Mesodermal cell (in vitro differentiated cells): Measurements from ENCODE around the gene PIK3R3.

Experiments
- H3K27ac ChIP-seq: 2 replicates; pipeline ENCODE4 v1.7.0; 2013; ENCODE audit warnings: mild to moderate bottlenecking, low read depth, low read length, moderate library complexity; ENCODE audit not compliant: severe bottlenecking
- H3K36me3 ChIP-seq: 2 replicates; pipeline ENCODE4 v1.7.1; 2013; ENCODE audit warnings: mild to moderate bottlenecking, low read length, moderate library complexity; ENCODE audit not compliant: control insufficient read depth, insufficient read depth
- H3K4me1 ChIP-seq: one replicate; pipeline ENCODE4 v1.7.1; 2013; ENCODE audit warnings: mild to moderate bottlenecking, low read length; ENCODE audit not compliant: insufficient read depth, control insufficient read depth, poor library complexity, severe bottlenecking
- H3K4me3 ChIP-seq: 2 replicates; pipeline ENCODE4 v1.7.0; 2013; ENCODE audit warnings: low read length, control low read depth, mild to moderate bottlenecking; ENCODE audit not compliant: insufficient read depth, poor library complexity, severe bottlenecking; ENCODE audit errors: extremely low read depth
- H3K9me3 ChIP-seq: 2 replicates; pipeline ENCODE4 v1.7.1; 2013; ENCODE audit warnings: mild to moderate bottlenecking, low read length, moderate library complexity; ENCODE audit not compliant: control insufficient read depth
- WGBS, 2 experiments: methylation state at CpG; one replicate each; pipeline ENCODE4 v1.1.5; 2013; ENCODE audit warnings: missing lambda C conversion rate in 2 of 2; ENCODE audit not compliant: insufficient coverage in 2 of 2; 5-methylcytosine and 5-hydroxymethylcytosine counted together

The PIK3R3 gene

GRCh38 chr1:46153228-46153627 is 20.8 kb upstream of the PIK3R3 start:
- H3K36me3 ChIP-seq, result no peaks in the 10 kb centered on the region
- peaks cover 5% of the 10 kb centered on the region for H3K4me1 ChIP-seq
- H3K9me3 ChIP-seq, result no peaks in the 10 kb centered on the region
- 92 to 100% methylated on average over 1 of the region's 1 CpG for WGBS, 2 experiments
- no peak overlapping the region for H3K4me3 ChIP-seq
- no peak overlapping the region for H3K27ac ChIP-seq

DNA sequence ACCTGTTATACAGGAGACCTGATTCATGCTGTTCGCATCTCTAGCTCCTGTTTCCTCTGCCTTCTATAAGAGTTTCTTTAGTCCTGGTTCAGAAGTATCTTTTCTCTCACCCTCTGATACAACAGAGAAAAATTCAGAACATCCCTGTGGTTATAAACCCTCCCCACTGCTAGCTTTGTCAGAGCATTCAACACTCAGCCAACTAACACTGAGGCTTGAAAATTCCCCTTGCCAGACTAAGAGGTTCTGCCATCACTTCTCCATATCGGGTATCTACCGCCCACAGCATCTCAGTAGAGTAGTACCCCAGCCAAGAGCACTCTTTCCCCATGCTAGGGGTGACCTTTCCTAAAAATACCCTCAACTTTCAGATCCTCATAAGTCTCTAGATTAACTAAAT is 19.6 kb upstream of the PIK3R3 start:
- Histone ChIP-seq H3K9me3 (no peaks in the 10 kb centered on the region), H3K36me3 (no peaks in the 10 kb centered on the region), H3K4me3 (no peak overlapping the region), H3K4me1 (peaks cover 5% of the 10 kb centered on the region), H3K27ac (no peak overlapping the region)
- 86 to 100% methylated on average over 3 of the region's 3 CpGs for WGBS, 2 experiments

DNA sequence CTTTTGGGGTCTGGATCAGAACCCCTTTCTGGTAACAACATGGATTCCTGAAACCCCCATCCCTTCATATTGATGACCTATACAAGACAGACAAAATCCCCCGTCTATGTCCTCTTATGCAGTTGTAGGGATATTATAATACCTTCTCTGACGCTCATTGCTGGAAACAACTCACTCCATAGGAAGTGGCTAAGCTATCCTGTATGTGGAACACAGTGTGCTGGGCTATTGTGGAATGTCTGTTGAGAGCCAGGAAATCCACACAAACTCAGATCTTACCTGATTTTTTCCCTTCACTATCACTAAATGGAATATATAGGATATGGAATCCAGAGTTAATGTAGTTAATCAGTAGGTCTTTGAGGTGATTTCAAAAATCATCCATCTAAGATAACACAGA is 17.7 kb upstream of the PIK3R3 start:
- no CpG with 5 or more reads among the region's 2 CpGs for WGBS, 2 experiments
- H3K4me3 ChIP-seq, result no peak overlapping the region
- H3K36me3 ChIP-seq, result no peaks in the 10 kb centered on the region
- H3K27ac ChIP-seq, result no peak overlapping the region
- peaks cover 5% of the 10 kb centered on the region for H3K4me1 ChIP-seq
- no peaks in the 10 kb centered on the region for H3K9me3 ChIP-seq

- Histone ChIP-seq H3K4me3 (no peak overlapping the region), H3K27ac (no peak overlapping the region), H3K4me1 (peaks cover 5% of the 10 kb centered on the region), H3K9me3 (no peaks in the 10 kb centered on the region), H3K36me3 (no peaks in the 10 kb centered on the region)
- 85 to 100% methylated on average over 2 of the region's 2 CpGs for WGBS, 2 experiments
These were observed 15.9 kb upstream of the PIK3R3 start for GRCh38 chr1:46148318-46148717.

GRCh38 chr1:46137916-46138315 is 5.5 kb upstream of the PIK3R3 start:
- Histone ChIP-seq H3K4me3 (no peak overlapping the region), H3K27ac (no peak overlapping the region), H3K9me3 (no peaks in the 10 kb centered on the region), H3K4me1 (peaks cover 5% of the 10 kb centered on the region), H3K36me3 (no peaks in the 10 kb centered on the region)
- no CpG with 5 or more reads among the region's 3 CpGs for WGBS, 2 experiments

DNA sequence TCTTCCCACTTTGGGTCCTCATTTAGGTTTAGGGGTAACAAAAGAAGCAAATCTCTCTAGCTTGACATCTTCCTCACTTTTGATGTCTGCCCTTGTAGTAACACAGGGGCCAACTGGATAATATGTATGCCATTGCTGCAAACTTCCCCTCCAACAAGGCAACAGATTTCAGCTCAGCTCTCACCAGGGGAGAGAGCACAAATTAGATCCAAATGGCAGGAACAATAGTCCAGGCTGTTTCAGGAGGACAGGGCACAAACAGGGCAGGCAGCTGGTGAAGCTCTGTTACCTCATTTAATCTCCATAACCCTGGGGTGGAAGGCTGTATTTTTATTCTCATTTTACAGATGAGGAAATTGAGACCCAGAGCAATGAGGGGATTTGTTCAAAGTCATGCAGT is 4.3 kb upstream of the PIK3R3 start:
- H3K27ac ChIP-seq, result no peak overlapping the region
- H3K4me1 ChIP-seq, result peaks cover 5% of the 10 kb centered on the region
- H3K9me3 ChIP-seq, result no peaks in the 10 kb centered on the region
- H3K36me3 ChIP-seq, result no peaks in the 10 kb centered on the region
- H3K4me3 ChIP-seq, result no peak overlapping the region

GRCh38 chr1:46134660-46135331 is 2.4 kb upstream of the PIK3R3 start:
- no peaks in the 10 kb centered on the region for H3K9me3 ChIP-seq
- H3K4me1 ChIP-seq, result peaks cover 5% of the 10 kb centered on the region
- no peaks in the 10 kb centered on the region for H3K36me3 ChIP-seq
- 92 to 100% methylated on average over 1 to 2 of the region's 3 CpGs for WGBS, 2 experiments
- no peak overlapping the region for H3K27ac ChIP-seq
- no peak overlapping the region for H3K4me3 ChIP-seq

- WGBS, 2 experiments, result no CpG with 5 or more reads among the region's 3 CpGs
- Histone ChIP-seq H3K27ac (peak overlapping the region; percentile 100), H3K4me3 (peak overlapping the region; percentile 80), H3K36me3 (no peaks in the 10 kb centered on the region), H3K9me3 (no peaks in the 10 kb centered on the region), H3K4me1 (peaks cover 5% of the 10 kb centered on the region)
These were observed 1.4 kb upstream of the PIK3R3 start for GRCh38 chr1:46133781-46134350.

GRCh38 chr1:46133181-46133658 is 791 bp upstream of the PIK3R3 start:
- H3K27ac ChIP-seq, result peak overlapping the region; percentile 100
- 0 to 1% methylated on average over 13 to 20 of the region's 22 CpGs for WGBS, 2 experiments
- peak overlapping the region; percentile 80 for H3K4me3 ChIP-seq
- peaks cover 5% of the 10 kb centered on the region for H3K4me1 ChIP-seq
- H3K36me3 ChIP-seq, result no peaks in the 10 kb centered on the region
- no peaks in the 10 kb centered on the region for H3K9me3 ChIP-seq

GRCh38 chr1:46131712-46132528 is 509 bp downstream of the PIK3R3 start:
- 0 to 1% methylated on average over 15 to 21 of the region's 38 CpGs for WGBS, 2 experiments

More at GRCh38 chr1:46131712-46132528, 509 bp downstream of the PIK3R3 start:
- H3K4me1 ChIP-seq, result peaks cover 5% of the 10 kb centered on the region
- H3K9me3 ChIP-seq, result no peaks in the 10 kb centered on the region
- peak overlapping the region; percentile 100 for H3K27ac ChIP-seq
- H3K36me3 ChIP-seq, result no peaks in the 10 kb centered on the region
- H3K4me3 ChIP-seq, result peak overlapping the region; percentile 80
